NCI-H2081 (cell line): ENCODE results near the gene C1GALT1C1L.
A peak's percentile ranks its signal among the peaks of the same experiment; 100 is the strongest.
"Not testable (repeated sequence)": the region's sequence is repeated elsewhere in the genome, so short reads cannot be mapped to it uniquely, and the experiment has no call there.

Experiments used
- DNase-seq, 2 experiments: peaks; one replicate each; lab custom pipeline; 2025; lab: John Stamatoyannopoulos, UW

The C1GALT1C1L gene

DNA sequence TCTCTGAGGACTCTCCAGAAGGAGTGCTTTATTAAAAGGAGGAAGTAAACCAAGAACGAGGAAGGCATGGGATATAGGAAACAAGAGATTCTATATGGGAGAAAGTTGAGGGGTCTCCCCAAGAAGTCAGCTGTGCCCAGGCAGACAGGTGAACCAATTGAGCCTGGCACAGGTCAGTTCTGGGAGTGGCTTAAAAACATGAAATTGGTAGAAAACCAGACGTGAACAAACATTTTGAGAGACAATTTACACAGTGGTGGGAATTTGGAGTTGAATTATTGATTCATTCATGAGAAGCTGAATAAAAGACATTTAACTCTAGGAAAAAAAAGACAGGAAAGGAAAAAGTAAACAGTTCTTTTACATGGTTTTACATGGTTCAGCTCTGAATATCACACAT lies 22.7 kb downstream of the C1GALT1C1L start:
- DNase-seq = no peak

DNA sequence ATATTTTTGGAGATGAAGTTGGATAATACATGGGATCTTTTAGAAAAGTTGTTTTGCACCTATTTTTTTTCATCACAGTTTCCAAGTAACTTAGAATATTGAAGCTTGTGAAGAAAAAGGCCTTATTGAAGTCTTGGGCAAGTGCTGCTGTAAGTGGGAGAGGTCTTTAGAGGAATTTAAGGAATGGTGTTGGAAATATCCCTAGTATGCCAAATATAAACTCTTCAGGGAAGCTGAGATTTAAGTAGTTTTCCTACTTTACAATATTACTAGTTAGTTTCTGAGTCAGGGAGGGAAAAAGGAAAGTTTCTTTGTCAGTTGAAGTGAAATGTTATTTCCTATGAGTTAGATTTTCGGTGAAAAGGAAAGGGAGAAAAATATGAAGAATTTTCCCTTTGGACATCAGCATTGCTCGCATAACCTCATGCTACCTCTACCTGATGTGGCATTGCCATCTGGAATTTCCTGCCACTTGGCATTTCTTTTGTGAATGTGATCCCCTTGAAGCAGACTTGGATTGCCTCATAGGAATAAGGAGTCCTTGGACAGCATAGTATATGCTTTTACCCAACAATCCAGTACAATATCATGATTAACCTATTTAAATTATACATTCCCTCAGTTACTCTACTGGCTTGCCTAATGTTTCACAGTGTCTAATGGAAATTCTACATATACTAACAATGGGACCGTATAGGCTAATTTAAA lies 27.1 kb downstream of the C1GALT1C1L start:
- no peak for DNase-seq

DNA sequence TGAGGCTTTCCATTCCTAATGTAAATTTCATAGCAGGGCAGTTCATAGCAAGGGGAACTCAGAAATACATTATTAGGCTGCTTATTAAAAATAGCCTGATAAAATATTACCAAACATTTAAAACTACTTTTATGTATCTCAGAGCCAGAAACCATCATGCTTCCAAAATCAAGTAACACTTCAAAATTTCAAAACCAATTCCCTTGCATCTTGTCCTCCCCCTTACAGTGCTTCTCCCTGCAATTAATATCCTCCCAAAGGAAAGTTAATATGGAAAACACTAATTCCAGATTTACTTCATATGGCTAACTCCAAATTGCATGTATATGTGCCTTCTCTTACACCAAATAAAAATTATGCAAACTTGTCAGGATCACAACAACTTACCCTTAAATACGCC lies 32.5 kb downstream of the C1GALT1C1L start:
- DNase-seq = no peak

DNA sequence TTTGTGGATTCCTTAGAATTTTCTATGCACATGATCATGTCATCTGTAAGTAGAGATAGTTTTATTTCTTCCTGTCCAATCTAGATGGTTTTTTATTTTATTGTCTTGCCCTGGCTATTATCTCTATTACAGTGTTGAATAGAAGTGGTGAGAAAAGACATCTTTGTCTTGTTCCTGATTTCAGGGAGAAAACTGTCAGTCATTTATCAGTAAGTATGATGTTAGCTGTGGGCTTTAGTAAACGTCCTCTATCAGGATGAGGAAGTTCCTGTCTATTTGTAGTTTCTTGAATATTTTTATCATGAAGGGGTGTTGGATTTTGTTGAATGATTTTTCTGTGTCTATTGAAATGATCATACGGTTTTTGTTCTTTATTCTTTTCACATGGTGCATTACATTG lies 33.9 kb downstream of the C1GALT1C1L start:
- DNase-seq = no peak

DNA sequence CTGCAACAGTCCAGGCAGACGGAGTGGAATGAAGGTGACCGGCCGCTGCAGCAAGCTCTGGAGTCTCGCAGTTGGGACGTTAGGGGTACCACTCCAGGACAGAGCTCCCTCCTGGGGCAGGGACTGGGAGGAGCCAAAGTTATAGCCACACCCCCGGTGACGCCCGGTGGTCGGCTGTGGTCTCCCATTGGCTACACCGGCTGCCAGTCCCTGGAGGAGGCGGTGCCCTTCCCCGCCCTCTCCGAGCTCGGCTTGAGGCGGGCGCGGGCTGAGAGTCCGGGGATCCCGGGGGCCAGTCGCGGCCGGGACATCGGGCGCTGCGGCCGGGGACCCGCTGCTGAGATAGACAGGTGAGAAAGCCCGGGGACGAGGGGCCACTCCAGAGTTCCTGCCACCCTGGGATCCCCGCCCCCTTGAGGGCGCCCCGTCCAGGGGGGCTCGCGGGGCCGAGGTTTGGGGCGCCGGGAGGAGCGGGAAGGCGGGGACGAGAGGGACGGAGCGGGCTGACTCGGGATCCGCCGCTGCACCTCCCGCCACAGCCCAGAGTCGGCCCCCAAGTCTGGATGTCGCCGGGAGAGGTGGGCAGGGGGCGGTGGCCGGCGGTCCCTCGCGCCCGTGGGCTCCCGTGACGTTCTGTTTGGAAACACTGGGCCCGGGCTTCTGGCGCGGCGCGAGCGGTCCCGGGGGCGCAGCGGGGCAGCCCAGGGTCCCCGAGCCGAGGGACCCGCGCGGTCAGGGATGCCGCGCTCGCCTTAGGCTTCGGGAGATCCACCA lies 39.0 kb downstream of the C1GALT1C1L start, which contains the start of gene PLEKHH2:
Gene PLEKHH2, plus strand, starts transcription at position 231 of the 774 bp plus-strand sequence. CDS start 7,414 bp downstream, outside the sequence.
- DNase-seq = peak; percentile 70 to 75

DNA sequence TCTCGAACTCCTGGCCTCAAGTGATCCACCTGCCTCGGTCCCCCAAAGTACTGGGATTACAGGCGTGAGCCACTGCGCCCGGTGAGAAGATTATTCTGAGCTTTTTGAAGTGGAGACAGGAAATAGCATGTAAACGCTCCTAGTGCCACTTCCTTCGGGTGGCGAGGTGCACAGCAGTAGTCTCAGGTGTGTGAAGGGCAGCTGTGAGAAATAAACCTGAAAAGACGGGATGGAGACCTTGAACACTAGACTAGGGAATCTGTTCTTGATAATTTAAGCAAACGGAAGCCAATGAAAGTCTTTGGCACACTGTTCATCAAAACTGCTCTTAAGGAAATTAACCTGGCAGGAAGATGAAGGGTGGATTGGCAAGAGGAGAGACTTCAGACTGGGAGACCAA lies 39.6 kb downstream of the C1GALT1C1L start:
- no peak for DNase-seq

DNA sequence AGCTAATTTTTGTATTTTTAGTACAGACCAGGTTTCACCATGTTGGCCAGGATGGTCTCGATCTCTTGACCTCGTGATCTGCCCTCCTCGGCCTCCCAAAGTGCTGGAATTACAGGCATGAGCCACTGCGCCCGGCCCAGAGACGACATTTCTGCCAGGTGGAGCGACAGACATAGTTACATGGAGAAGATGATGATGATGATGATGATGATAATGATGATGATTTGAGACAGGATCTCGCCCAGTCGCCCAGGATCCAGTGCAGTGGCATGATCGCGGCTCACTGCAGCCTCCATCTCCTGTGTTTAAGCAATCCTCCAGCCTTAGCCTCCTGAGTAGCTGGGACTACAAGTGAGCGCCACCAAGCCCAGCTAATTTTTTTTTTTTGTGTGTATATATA lies 40.1 kb downstream of the C1GALT1C1L start:
- DNase-seq = not testable (repeated sequence)

DNA sequence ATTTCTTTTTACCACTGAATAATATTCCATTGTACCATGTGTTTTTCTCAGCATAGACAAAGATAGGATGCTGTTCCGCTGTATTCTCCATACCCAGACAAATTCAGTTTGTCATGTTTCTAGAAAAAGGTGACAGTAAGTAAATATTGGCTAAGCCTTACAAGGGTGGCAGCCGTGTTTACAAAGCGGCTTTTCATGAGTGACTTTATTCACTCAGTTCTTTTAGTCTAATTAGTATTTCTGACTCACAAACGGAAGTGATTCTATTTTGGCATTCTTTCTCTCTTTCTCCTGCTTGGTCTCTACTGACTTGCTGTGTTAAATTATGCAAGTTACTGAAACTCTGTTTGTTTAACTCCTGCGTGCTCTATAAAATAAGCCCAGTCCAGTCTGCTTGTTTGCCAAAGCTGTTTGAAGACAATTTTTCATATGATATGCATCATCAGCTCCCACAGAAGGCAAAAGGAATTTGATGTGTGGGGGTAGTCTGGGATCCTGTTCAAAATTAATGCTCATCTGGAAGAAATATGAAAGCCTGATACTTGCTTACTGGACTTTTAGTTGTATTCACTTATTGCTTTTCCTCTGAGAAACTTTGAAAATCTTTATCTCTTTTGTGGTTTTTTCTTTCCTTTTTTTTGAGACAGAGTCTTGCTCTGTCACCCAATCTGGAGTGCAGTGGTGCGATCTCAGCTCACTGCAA lies 41.5 kb downstream of the C1GALT1C1L start:
- peak; percentile 67 to 96 for DNase-seq

DNA sequence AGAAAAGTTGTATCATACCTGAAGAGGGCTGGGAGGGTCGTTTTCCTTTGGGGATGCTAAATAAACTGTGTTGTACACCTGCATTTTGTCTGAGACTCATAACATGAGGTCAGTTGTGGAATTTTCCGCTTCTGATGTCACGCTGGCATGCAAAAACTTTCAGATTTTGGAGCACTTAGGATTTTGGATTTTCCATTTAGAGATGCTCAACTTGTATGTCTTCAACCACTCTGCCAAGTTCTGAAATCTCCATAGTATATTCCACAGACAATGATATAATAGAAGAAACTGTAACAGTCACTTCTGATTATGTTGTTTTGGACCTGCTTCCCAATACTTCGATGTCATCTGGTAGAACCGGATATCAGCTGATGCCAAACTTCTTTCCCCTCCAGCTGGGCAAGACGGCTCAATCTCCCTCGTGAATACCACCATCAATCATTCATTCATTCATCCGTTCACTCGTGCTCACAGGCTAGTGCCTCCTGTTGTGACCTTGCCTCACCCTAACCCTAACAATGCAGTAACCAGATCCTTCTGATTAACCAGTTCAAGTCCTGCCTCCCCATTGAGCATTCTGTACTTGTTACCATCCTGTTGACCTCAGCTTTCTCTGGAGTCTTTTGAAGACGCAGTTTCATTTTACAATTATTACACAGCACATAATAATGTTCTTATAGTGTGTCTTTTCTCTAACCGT lies 44.5 kb downstream of the C1GALT1C1L start:
- no peak for DNase-seq
